NCI-H128 (cell line): ENCODE data around the gene SYTL2.

Experiments
- DNase-seq: peaks from one replicate; lab custom pipeline; 2025; ENCODE audit not compliant: unreplicated experiment; lab: John Stamatoyannopoulos, UW

SYTL2 gene

GRCh38 chr11:85826116-85826855, 15.3 kb upstream of the SYTL2 start:
- DNase-seq, result no peak

GRCh38 chr11:85825616-85826015, 14.7 kb upstream of the SYTL2 start:
- DNase-seq, result no peak

GRCh38 chr11:85823816-85824215, 12.9 kb upstream of the SYTL2 start:
- DNase-seq, result no peak

GRCh38 chr11:85822814-85823213, 11.9 kb upstream of the SYTL2 start:
- DNase-seq, result no peak

- DNase-seq, result no peak
Measured at GRCh38 chr11:85821636-85822035, 10.7 kb upstream of the SYTL2 start.

GRCh38 chr11:85819441-85819840, 8.5 kb upstream of the SYTL2 start:
- no peak for DNase-seq

GRCh38 chr11:85815186-85815931, 4.4 kb upstream of the SYTL2 start:
- DNase-seq, result no peak

- DNase-seq, result no peak
Measured at GRCh38 chr11:85813721-85814120, 2.8 kb upstream of the SYTL2 start.

- DNase-seq, result no peak
Measured at GRCh38 chr11:85811624-85812023, 683 bp upstream of the SYTL2 start.

- no peak for DNase-seq
Measured at GRCh38 chr11:85810521-85810870, 445 bp downstream of the SYTL2 start.

GRCh38 chr11:85809863-85810262, 1.1 kb downstream of the SYTL2 start:
- no peak for DNase-seq

GRCh38 chr11:85809191-85809590, 1.8 kb downstream of the SYTL2 start:
- DNase-seq, result no peak

GRCh38 chr11:85806876-85807275, 4.1 kb downstream of the SYTL2 start:
- no peak for DNase-seq

GRCh38 chr11:85806016-85806415, 4.9 kb downstream of the SYTL2 start:
- DNase-seq, result no peak

GRCh38 chr11:85805387-85805786, 5.6 kb downstream of the SYTL2 start:
- DNase-seq, result no peak

GRCh38 chr11:85803920-85804319, 7.0 kb downstream of the SYTL2 start:
- DNase-seq, result no peak

- DNase-seq, result no peak
Measured at GRCh38 chr11:85803303-85803702, 7.6 kb downstream of the SYTL2 start.

GRCh38 chr11:85801527-85801926, 9.4 kb downstream of the SYTL2 start:
- no peak for DNase-seq

- no peak for DNase-seq
Measured at GRCh38 chr11:85800595-85801342, 10.2 kb downstream of the SYTL2 start.

GRCh38 chr11:85799142-85799541, 11.8 kb downstream of the SYTL2 start:
- DNase-seq, result no peak

- DNase-seq, result no peak
Measured at GRCh38 chr11:85798361-85798760, 12.6 kb downstream of the SYTL2 start.
